Fibroblast of pulmonary artery (primary cell): ENCODE data around the gene MOBP.
A peak's percentile ranks its signal among the peaks of the same experiment; 100 is the strongest.

Experiments used
- DNase-seq: peaks from one replicate; pipeline ENCODE4 v3.0.0-alpha.2; 2010; ENCODE audit warnings: low read depth
- H3K4me3 ChIP-seq: replicated peaks from 2 replicates; pipeline ENCODE4 v1.5.1; 2011; ENCODE audit warnings: low read depth, mild to moderate bottlenecking, control low read depth, low read length, moderate library complexity
- CTCF ChIP-seq: IDR thresholded peaks from 2 replicates; pipeline ENCODE4 v1.5.1; 2011; ENCODE audit warnings: mild to moderate bottlenecking, control low read depth, low read length, inconsistent platforms; ENCODE audit errors: missing control alignments

Gene MOBP

GRCh38 chr3:39533226-39533625 lies 65.7 kb downstream of the MOBP start:
- TF ChIP-seq CTCF: no peak
- no peak for DNase-seq
- no peak overlapping the region for H3K4me3 ChIP-seq

- no peak for DNase-seq
- no peak overlapping the region for H3K4me3 ChIP-seq
- no peak for TF ChIP-seq CTCF
Measured at GRCh38 chr3:39540162-39540921, 72.9 kb downstream of the MOBP start.

GRCh38 chr3:39541442-39541841 lies 74.0 kb downstream of the MOBP start:
- H3K4me3 ChIP-seq: no peak overlapping the region
- TF ChIP-seq CTCF: no peak
- no peak for DNase-seq

GRCh38 chr3:39541917-39542329 lies 74.4 kb downstream of the MOBP start:
- no peak overlapping the region for H3K4me3 ChIP-seq
- TF ChIP-seq CTCF: peak; percentile 68
- peak; percentile 56 for DNase-seq

GRCh38 chr3:39542588-39542988 lies 75.1 kb downstream of the MOBP start:
- DNase-seq: no peak
- H3K4me3 ChIP-seq: no peak overlapping the region
- no peak for TF ChIP-seq CTCF

- H3K4me3 ChIP-seq: no peak overlapping the region
- no peak for TF ChIP-seq CTCF
- peak; percentile 78 for DNase-seq
Measured at GRCh38 chr3:39548282-39548681, 80.8 kb downstream of the MOBP start.
